ENCODE results near the gene PES1. TPM values are rescaled to one million over a fixed set of nuclear protein-coding genes. Genes with fewer than 3 reads are reported as not detected.

The PES1 gene
- total RNA-seq, 1 experiment from 2014 or later = 167 TPM

DNA sequence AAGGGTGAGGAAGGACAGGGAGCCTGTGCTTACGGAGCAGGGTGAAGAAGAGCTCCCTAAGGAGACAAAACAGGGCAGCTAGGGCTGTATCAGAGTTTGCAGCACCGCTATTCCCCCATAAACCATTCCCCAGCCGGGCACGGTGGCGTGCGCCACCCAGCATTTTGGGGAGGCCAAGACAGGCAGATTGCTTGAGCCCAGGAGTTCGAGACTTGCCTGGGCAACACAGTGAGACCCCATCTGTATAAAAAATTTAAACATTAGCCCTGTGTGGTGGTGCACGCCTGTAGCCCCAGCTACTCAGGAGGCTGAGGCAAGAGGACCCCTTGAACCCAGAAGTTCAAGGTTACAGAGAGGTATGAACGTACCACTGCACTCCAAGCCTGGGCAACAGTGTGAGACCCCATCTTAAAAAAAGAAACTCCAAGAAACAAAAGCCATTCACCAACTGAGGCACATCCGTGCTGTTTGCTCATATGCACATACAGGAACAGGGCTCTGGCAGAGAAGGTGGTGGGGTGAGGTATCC lies 22.0 kb downstream of the PES1 start:
- Histone ChIP-seq H3K9ac (ENCODE audit: low read length) (no peak overlapping the region), H2AFZ (ENCODE audit: low read depth, low read length, poor library complexity, severe bottlenecking) (no peak overlapping the region), H3K79me2 (ENCODE audit: insufficient read depth, low read length) (no peaks in the 10 kb centered on the region), H4K20me1 (ENCODE audit: insufficient read depth) (no peaks in the 10 kb centered on the region), H3K27me3 (ENCODE audit: insufficient read depth, low read length) (no peaks in the 10 kb centered on the region; the same call in 1 of the 2 replicates), H3K9me2 (ENCODE audit: insufficient read depth) (no peaks in the 10 kb centered on the region), H3K36me3 (ENCODE audit: control insufficient read depth in 1 of 2, insufficient read depth in 2 of 2, low read length in 2 of 2) (no peaks in the 10 kb centered on the region), H3K27ac (ENCODE audit: low read depth, low read length) (no peak overlapping the region), H3K4me3 (replicated peaks in 1 of 2; ENCODE audit: low read depth in 1 of 2, low read length in 2 of 2) (no peak overlapping the region), H3K4me1 (ENCODE audit: control insufficient read depth in 1 of 2, insufficient read depth in 2 of 2, low read length in 2 of 2) (peaks cover 9 to 33% of the 10 kb centered on the region in 2 experiments; a peak in 3 of 4 replicates), H3K9me3 (ENCODE audit: control insufficient read depth in 1 of 2, insufficient read depth in 1 of 2, low read depth in 1 of 2, low read length in 2 of 2) (no peaks in the 10 kb centered on the region), H3K4me2 (ENCODE audit: low read length) (no peak overlapping the region)
- TF ChIP-seq, protein P1, sequence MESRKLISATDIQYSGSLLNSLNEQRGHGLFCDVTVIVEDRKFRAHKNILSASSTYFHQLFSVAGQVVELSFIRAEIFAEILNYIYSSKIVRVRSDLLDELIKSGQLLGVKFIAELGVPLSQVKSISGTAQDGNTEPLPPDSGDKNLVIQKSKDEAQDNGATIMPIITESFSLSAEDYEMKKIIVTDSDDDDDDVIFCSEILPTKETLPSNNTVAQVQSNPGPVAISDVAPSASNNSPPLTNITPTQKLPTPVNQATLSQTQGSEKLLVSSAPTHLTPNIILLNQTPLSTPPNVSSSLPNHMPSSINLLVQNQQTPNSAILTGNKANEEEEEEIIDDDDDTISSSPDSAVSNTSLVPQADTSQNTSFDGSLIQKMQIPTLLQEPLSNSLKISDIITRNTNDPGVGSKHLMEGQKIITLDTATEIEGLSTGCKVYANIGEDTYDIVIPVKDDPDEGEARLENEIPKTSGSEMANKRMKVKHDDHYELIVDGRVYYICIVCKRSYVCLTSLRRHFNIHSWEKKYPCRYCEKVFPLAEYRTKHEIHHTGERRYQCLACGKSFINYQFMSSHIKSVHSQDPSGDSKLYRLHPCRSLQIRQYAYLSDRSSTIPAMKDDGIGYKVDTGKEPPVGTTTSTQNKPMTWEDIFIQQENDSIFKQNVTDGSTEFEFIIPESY (IDR thresholded peaks at IDR 0.05; ENCODE audit: extremely low read depth, insufficient replicate concordance, low read length) = no peak
- TF ChIP-seq ZNF274 (IDR thresholded peaks at IDR 0.05; ENCODE audit: low read depth, low read length) (no peak), EGR1 (IDR thresholded peaks at IDR 0.05; ENCODE audit: low read depth) (no peak), RAD21 (IDR thresholded peaks at IDR 0.05; ENCODE audit: low read depth) (no peak), FOSL1 (IDR thresholded peaks at IDR 0.05; ENCODE audit: low read depth) (no peak), SP1 (IDR thresholded peaks at IDR 0.05; ENCODE audit: low read depth) (no peak)
- TF ChIP-seq, protein P2, sequence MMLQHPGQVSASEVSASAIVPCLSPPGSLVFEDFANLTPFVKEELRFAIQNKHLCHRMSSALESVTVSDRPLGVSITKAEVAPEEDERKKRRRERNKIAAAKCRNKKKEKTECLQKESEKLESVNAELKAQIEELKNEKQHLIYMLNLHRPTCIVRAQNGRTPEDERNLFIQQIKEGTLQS (IDR thresholded peaks at IDR 0.05) = no peak
- TF ChIP-seq, protein P3, sequence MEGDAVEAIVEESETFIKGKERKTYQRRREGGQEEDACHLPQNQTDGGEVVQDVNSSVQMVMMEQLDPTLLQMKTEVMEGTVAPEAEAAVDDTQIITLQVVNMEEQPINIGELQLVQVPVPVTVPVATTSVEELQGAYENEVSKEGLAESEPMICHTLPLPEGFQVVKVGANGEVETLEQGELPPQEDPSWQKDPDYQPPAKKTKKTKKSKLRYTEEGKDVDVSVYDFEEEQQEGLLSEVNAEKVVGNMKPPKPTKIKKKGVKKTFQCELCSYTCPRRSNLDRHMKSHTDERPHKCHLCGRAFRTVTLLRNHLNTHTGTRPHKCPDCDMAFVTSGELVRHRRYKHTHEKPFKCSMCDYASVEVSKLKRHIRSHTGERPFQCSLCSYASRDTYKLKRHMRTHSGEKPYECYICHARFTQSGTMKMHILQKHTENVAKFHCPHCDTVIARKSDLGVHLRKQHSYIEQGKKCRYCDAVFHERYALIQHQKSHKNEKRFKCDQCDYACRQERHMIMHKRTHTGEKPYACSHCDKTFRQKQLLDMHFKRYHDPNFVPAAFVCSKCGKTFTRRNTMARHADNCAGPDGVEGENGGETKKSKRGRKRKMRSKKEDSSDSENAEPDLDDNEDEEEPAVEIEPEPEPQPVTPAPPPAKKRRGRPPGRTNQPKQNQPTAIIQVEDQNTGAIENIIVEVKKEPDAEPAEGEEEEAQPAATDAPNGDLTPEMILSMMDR (IDR thresholded peaks at IDR 0.05 in 2 of 3, conservative IDR thresholded peaks at IDR 0.05 in 1 of 3; ENCODE audit: borderline replicate concordance in 1 of 3, insufficient read depth in 1 of 3, low read depth in 2 of 3, low read length in 2 of 3) = no peak
- ChIA-PET CTCF (no interaction called here), RAD21 (ENCODE audit: low non-redundant PET in 1 of 2, low total read pairs in 2 of 2, uncharacterized antibody in 2 of 2, unreplicated experiment in 2 of 2) (no interaction called here), POLR2A (no interaction called here)
- intact Hi-C loops (cut with micrococcal nuclease) = no loop called here
- DNase-seq (ENCODE audit: low read depth, low spot score) = no peak
- BruUV-seq (replicated peaks) = no TSS peak
- no peak for ATAC-seq

Measured in HCT116 (cell line).